Activated naive CD4-positive, alpha-beta T cell treated with anti-CD3 and anti-CD28 coated beads for 36 hours (primary cell): ENCODE results near the gene AKAP1. TPM values are rescaled to one million over a fixed set of nuclear protein-coding genes. Genes with fewer than 3 reads are reported as not detected.
A peak's percentile ranks its signal among the peaks of the same experiment; 100 is the strongest.

Source experiments
- CTCF ChIA-PET: fragments of 350-600 bp; sonication (Branson Sonifier 250); formaldehyde crosslinking; loops from one replicate; lab custom pipeline; 2021; ENCODE audit warnings: antibody characterized with exemption; lab: Charles Lee
- DNase-seq: peaks from one replicate; pipeline ENCODE4 v3.0.0-alpha.2; 2020
- H3K27ac Mint-ChIP-seq: one replicate; pipeline ENCODE4 v1.8.0; 2021; ENCODE audit warnings: mild to moderate bottlenecking, mixed read lengths
- H3K27me3 Mint-ChIP-seq: one replicate; pipeline ENCODE4 v1.8.0; 2021; ENCODE audit warnings: low read depth, mixed read lengths
- H3K36me3 Mint-ChIP-seq: one replicate; pipeline ENCODE4 v1.8.0; 2021; ENCODE audit warnings: low read depth, mixed read lengths
- H3K4me1 Mint-ChIP-seq: one replicate; pipeline ENCODE4 v1.8.0; 2021; ENCODE audit warnings: low read depth, mixed read lengths
- H3K4me3 Mint-ChIP-seq: one replicate; pipeline ENCODE4 v1.8.0; 2021; ENCODE audit warnings: mild to moderate bottlenecking, moderate library complexity, mixed read lengths
- H3K9me3 Mint-ChIP-seq: one replicate; pipeline ENCODE4 v1.8.0; 2021; ENCODE audit warnings: mixed read lengths
- intact Hi-C: fragments of 100-400 bp; cut with micrococcal nuclease; formaldehyde crosslinking; loops from one replicate; pipeline ENCODE4 v1.15.1; 2023
- total RNA-seq, 2 experiments: library from RNA; stranded (reverse); gene quantifications; one replicate each; pipeline ENCODE4 v1.2.3, GENCODE V29; 2021

AKAP1 gene
- total RNA-seq, 2 experiments from 2014 or later: 17.6 to 23.1 TPM

DNA sequence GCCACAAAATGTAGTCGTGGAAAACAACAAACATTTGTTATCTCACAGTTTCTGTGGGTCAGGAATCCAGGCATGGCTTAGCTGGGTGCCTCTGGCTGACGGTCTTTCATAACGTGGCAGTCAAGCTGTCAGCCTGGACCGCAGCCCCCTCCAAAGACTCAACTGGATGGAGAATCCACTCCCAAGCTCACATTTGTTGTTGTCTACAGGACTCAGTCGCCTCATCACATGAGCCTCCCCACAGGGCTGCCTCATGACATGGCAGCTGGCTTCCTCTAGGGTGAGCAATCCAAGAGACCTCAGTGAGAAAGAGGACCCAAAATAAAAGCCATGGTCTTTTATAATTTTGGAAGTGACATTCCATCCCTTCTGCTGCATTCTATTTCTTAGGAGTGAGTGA lies 34.7 kb upstream of the AKAP1 start:
- intact Hi-C loops: no loop called here
- H3K27ac Mint-ChIP-seq: no peak overlapping the region
- peaks cover 23% of the 10 kb centered on the region for H3K27me3 Mint-ChIP-seq
- H3K4me3 Mint-ChIP-seq: no peak overlapping the region
- H3K9me3 Mint-ChIP-seq: no peaks in the 10 kb centered on the region
- H3K36me3 Mint-ChIP-seq: no peaks in the 10 kb centered on the region
- CTCF ChIA-PET: no interaction called here
- DNase-seq: no peak
- H3K4me1 Mint-ChIP-seq: peaks cover 13% of the 10 kb centered on the region

DNA sequence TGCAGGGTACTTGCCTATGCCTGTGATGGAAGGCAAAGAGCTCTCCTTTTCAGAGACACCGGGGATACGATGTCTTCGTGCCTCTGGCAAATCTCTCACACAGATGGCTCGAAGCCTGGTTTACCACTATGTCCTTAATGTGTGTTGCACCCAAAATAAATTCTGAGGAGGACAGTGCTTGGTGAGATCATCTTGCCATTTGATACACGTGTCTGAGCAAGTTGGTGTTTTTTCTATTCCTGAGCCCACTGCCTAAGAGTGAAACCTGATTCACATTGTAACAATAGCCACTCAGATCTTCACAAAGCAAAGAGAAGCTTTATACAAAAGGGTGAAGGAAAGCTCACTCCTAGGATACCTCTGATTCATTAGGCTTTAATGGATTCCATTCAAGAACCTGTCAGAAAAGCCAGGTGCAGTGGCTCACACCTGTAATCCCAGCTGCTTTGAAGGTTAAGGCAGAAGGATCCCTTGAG lies 33.1 kb upstream of the AKAP1 start:
- no peak for DNase-seq
- CTCF ChIA-PET: interaction anchor here (0.9 kb wide), 1 partner anchor 114 kb away, joined by 3 read pairs; no protein-coding TSS in a partner anchor
- H3K27me3 Mint-ChIP-seq: peaks cover 9% of the 10 kb centered on the region
- peaks cover 2% of the 10 kb centered on the region for H3K4me1 Mint-ChIP-seq
- intact Hi-C loops: no loop called here
- H3K27ac Mint-ChIP-seq: no peak overlapping the region
- H3K9me3 Mint-ChIP-seq: no peaks in the 10 kb centered on the region
- no peaks in the 10 kb centered on the region for H3K36me3 Mint-ChIP-seq
- no peak overlapping the region for H3K4me3 Mint-ChIP-seq

DNA sequence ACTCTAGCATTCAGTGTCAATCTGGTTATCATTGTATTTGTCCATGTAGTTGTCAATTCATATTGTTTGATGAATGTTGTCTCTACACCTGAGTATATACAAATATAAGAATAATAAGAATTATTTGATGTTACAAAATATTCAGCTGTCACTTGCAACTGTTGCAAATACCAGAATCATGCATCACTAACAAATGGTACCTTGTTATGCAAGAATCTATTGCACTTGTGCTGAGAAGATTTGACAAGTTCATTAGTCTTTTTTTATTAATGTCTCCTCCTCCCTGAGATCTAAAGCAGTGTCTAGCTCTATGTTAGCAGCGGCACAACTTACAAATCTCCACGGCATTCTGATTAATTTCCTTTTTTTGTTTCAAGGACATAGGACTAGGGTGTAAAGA lies 22.2 kb upstream of the AKAP1 start:
- Mint-ChIP-seq H3K4me1 (no peaks in the 10 kb centered on the region), H3K4me3 (no peak overlapping the region), H3K27me3 (peaks cover 4% of the 10 kb centered on the region), H3K9me3 (no peaks in the 10 kb centered on the region), H3K36me3 (no peaks in the 10 kb centered on the region), H3K27ac (no peak overlapping the region)
- DNase-seq: no peak
- intact Hi-C loops: no loop called here
- CTCF ChIA-PET: no interaction called here

DNA sequence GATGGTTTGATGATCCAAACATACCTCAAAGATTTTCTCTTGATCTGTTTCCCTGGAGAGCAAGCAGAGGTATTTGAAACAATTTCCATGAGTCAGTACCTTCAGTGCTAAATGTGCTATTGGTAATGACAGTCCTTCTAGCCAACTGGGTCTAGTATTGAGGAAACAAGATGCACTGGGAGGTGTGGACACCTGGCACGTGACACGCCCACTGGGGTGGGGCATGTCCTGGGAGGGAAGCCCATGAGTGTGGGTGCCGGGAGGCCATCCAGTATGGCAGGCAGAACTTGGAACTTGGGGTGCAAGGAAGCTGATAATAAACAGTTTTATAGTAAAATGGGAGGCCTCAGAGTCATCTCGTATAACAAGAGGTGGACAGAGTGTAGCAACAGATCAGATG lies 17.9 kb upstream of the AKAP1 start:
- Mint-ChIP-seq H3K4me1 (no peaks in the 10 kb centered on the region), H3K4me3 (no peak overlapping the region), H3K27ac (no peak overlapping the region), H3K36me3 (no peaks in the 10 kb centered on the region), H3K27me3 (peaks cover 4% of the 10 kb centered on the region), H3K9me3 (no peaks in the 10 kb centered on the region)
- CTCF ChIA-PET: no interaction called here
- no peak for DNase-seq
- intact Hi-C loops: no loop called here

DNA sequence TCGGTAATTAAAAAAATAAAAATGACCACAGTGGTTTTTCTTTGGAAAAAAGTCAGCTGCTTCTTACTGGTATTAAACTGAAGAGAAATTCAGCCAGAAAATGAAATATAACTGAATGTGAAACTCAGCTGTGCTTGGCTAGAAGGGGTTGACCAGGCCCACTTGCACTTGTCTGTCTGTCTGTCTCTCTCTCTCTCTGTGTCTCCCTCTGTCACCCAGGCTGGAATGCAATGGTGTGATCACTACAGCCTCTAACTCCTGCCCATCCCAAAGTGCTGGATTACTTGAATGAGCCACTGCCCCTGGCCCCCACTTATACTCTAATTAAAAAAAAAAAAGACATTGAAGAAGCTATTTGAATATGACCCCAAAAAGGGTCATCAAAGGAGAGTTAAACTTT lies 17.3 kb upstream of the AKAP1 start:
- intact Hi-C loops: no loop called here
- H3K27me3 Mint-ChIP-seq: peaks cover 4% of the 10 kb centered on the region
- H3K27ac Mint-ChIP-seq: no peak overlapping the region
- no peaks in the 10 kb centered on the region for H3K9me3 Mint-ChIP-seq
- DNase-seq: no peak
- H3K4me1 Mint-ChIP-seq: no peaks in the 10 kb centered on the region
- no peak overlapping the region for H3K4me3 Mint-ChIP-seq
- no peaks in the 10 kb centered on the region for H3K36me3 Mint-ChIP-seq
- CTCF ChIA-PET: no interaction called here

DNA sequence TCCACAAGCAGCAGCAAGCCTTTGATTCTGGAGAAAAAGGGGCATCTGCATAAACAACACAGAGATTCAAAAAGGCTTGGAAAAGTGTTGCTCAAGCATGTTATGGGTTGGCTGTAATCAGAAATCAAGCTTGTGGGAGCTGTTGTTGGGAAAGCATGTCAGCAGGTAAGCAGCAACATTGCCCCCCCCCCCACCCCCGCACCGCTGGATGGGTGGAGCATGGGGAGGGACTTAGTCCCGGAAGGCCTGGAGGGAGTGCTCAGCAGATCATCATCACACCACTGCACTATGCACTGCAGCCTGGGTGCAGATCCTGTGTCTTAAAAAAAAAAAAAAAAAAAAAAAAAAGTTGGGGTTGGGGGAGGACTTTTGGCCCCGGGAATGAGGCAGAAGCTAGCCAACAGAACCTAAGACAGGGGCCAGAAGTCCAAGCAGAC lies 16.8 kb upstream of the AKAP1 start:
- CTCF ChIA-PET: no interaction called here
- Mint-ChIP-seq H3K27me3 (peaks cover 2% of the 10 kb centered on the region), H3K4me3 (no peak overlapping the region), H3K4me1 (no peaks in the 10 kb centered on the region), H3K27ac (no peak overlapping the region), H3K36me3 (no peaks in the 10 kb centered on the region), H3K9me3 (no peaks in the 10 kb centered on the region)
- peak; percentile 21 for DNase-seq
- intact Hi-C loops: no loop called here

DNA sequence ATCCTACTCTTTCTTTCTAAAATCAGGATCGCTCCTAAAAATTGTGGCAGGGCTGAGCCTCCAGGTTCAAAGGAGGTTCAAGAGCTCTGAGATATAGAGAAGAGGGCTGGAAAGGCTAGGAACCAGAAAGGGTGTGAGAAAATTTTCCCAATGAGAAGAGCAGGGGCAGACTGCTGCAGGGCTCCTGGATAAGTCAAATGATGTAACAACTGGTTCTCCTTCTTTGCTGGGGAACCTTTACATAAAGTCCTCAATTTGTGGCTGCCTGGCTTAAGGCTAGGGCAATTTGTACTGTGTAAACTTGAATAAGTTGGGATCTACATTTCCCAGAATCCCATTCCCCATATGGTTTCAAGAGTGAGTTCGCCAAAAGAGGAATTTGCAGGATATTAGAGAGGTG lies 16.3 kb upstream of the AKAP1 start:
- Mint-ChIP-seq H3K4me1 (no peaks in the 10 kb centered on the region), H3K4me3 (no peak overlapping the region), H3K27me3 (no peaks in the 10 kb centered on the region), H3K27ac (no peak overlapping the region), H3K9me3 (no peaks in the 10 kb centered on the region), H3K36me3 (no peaks in the 10 kb centered on the region)
- DNase-seq: no peak
- intact Hi-C loops: no loop called here
- CTCF ChIA-PET: no interaction called here

DNA sequence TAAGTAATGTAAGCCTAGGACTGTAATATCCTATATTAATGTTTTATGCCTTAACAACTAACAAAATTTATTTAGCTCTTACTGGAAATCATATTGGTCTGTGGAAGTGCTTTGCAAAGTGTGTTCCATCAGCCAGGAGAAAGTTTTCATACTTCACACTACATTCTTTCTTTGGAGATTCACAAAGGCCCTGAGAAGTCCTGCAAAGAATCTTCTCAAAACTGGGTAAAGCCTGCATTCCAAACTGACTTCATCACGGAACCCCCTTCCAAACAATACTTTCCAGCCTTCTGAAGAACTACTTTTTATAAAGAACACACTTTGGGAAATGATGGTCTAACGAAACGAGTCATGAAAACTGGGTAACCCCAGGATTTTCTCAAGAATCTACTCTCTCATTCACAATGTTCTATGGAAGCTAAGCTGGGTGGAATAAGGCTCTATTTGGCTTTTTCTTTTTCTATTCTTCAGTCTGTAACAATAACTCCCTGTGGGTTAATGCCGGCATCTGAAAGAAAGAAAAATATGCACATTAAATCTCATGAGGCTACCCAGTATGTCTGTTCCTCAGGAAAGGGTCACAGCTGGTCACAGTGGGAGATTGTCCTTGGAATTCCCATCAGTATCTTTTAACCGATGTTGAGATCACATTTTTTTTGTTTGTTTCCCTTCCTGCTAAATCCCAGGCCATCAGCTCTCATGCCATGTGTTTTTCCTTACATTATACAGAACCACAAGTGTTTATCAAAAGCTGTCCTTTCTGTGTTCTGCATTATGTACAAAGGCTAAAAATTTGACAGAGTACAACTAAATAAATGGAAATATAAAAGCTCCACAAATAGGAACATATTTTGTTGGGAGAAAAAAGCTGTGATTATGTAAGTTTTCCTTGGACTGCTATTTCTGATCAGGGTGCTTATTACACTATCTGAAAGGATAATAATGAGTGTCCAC lies 12.8 kb upstream of the AKAP1 start:
- Mint-ChIP-seq H3K36me3 (no peaks in the 10 kb centered on the region), H3K4me3 (no peak overlapping the region), H3K27me3 (no peaks in the 10 kb centered on the region), H3K4me1 (no peaks in the 10 kb centered on the region), H3K27ac (no peak overlapping the region), H3K9me3 (no peaks in the 10 kb centered on the region)
- DNase-seq: no peak
- CTCF ChIA-PET: interaction anchor here (0.8 to 1.2 kb wide), 2 partner anchors 171 to 253 kb away, joined by 3 read pairs; no protein-coding TSS in a partner anchor
- intact Hi-C loops: no loop called here

DNA sequence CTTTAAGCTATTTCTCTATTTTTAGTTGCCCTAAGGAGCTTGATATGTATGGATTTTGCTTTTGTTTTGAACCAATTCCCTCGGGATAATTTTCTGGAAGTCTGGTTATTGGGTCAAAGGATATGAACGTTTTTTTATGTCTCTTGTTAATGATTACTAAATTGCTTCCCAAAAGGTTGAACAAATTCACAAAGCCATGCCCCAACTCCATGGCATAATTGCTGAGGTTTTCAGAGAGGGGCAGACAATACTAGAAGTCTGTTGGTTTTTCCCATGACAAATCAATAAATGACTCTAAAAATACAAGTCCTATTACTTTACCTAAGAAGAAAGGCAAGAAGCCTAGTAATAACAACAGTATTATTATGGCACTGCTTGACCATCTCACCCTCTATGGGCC lies 11.4 kb upstream of the AKAP1 start:
- no peaks in the 10 kb centered on the region for H3K9me3 Mint-ChIP-seq
- no peak overlapping the region for H3K27ac Mint-ChIP-seq
- H3K36me3 Mint-ChIP-seq: no peaks in the 10 kb centered on the region
- CTCF ChIA-PET: no interaction called here
- intact Hi-C loops: no loop called here
- DNase-seq: no peak
- no peaks in the 10 kb centered on the region for H3K4me1 Mint-ChIP-seq
- no peaks in the 10 kb centered on the region for H3K27me3 Mint-ChIP-seq
- no peak overlapping the region for H3K4me3 Mint-ChIP-seq

DNA sequence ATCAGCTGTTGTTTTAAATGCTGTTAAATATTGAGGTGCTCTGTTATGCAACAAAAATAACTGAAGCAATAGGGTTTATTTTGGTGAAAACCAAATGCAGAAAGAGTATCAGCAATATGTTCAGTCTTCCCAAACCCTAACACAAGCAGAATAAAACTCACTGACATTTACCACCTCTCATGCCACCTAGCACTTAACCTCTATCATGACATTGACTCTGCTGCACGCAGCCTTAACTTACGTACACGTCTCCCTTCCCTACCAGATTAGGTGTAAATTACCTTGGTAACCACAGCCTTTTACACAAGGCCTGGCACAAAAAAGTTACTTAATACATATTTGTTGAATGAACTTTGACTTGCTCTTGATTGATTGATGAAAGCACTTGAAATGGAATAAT lies 9.9 kb upstream of the AKAP1 start:
- Mint-ChIP-seq H3K27ac (no peak overlapping the region), H3K4me3 (no peak overlapping the region), H3K36me3 (no peaks in the 10 kb centered on the region), H3K4me1 (peaks cover 1% of the 10 kb centered on the region), H3K9me3 (no peaks in the 10 kb centered on the region), H3K27me3 (no peaks in the 10 kb centered on the region)
- CTCF ChIA-PET: interaction anchor here (0.6 kb wide), 1 partner anchor 153 kb away, joined by 3 read pairs; no protein-coding TSS in a partner anchor
- DNase-seq: no peak
- intact Hi-C loops: no loop called here

DNA sequence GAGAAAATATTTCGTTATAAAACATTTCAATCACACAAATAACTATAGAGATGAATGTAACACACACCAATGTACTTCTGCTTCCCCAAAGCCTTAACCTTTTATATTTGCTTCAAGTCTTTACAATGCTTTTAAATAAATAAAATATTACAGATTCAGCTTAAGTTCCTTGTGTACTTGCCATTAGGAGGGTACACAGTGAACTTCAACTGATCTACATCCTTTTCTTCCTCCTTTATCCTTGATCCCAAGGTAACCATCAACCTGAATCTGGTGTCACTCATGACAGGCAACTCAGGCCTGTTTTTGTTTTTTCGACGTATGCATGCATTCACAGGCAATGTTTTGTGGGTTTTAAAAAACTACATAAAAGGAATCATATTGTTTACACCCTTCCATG lies 9.3 kb upstream of the AKAP1 start:
- Mint-ChIP-seq H3K9me3 (no peaks in the 10 kb centered on the region), H3K4me1 (peaks cover 6% of the 10 kb centered on the region), H3K4me3 (no peak overlapping the region), H3K36me3 (no peaks in the 10 kb centered on the region), H3K27me3 (no peaks in the 10 kb centered on the region), H3K27ac (no peak overlapping the region)
- CTCF ChIA-PET: no interaction called here
- no peak for DNase-seq
- intact Hi-C loops: no loop called here

DNA sequence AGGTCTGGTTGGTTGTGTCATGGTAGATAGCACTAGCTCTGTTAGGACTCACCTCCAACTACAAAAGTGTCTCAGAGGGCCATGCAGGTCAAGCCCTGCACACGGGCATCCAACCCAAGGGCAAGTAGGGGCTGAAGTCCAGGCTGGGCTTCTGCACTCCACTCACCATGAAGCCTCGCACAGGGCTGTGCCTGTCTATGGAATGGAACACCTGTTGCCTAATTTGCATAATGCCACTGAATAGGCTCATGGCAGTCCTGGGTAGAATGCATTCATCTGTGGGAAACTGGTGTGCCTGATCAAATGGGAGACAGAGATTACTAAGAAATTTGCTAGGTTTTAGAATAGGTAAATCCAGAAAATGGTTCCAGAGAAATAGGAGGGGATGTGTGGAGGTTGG lies 8.0 kb upstream of the AKAP1 start:
- Mint-ChIP-seq H3K9me3 (no peaks in the 10 kb centered on the region), H3K27me3 (no peaks in the 10 kb centered on the region), H3K4me3 (no peak overlapping the region), H3K4me1 (peaks cover 10% of the 10 kb centered on the region), H3K27ac (no peak overlapping the region), H3K36me3 (no peaks in the 10 kb centered on the region)
- CTCF ChIA-PET: no interaction called here
- no peak for DNase-seq
- intact Hi-C loops: no loop called here

DNA sequence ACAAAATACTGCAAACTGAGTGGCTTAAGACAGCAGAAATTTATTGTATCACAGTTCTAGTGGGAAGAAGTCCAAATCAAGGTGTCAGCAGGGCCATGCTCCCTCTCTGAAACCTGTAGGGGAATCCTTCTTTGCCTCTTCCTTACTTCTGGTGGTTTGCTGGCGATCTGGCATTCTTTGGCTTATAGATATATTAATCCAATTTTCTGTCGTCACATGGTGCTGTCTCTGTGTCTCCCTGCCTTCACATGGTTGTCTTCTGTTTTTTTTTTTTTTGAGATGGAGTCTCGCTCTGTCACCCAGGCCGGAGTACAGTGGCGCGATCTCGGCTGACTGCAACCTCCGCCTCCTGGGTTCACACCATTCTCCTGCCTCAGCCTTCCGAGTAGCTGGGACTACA lies 6.8 kb upstream of the AKAP1 start:
- no peak overlapping the region for H3K4me3 Mint-ChIP-seq
- DNase-seq: no peak
- H3K36me3 Mint-ChIP-seq: no peaks in the 10 kb centered on the region
- H3K27ac Mint-ChIP-seq: no peak overlapping the region
- intact Hi-C loops: no loop called here
- no peaks in the 10 kb centered on the region for H3K9me3 Mint-ChIP-seq
- H3K27me3 Mint-ChIP-seq: no peaks in the 10 kb centered on the region
- H3K4me1 Mint-ChIP-seq: peaks cover 14% of the 10 kb centered on the region
- CTCF ChIA-PET: no interaction called here
